AG09319 (cell line): ENCODE measurements around the gene TMUB1.

ENCODE experiments used
- DNase-seq: peaks from one replicate; pipeline ENCODE4 v3.0.0-alpha.2; 2010; ENCODE audit warnings: low read depth; ENCODE audit errors: extremely low read depth
- TF ChIP-seq, protein P1 (sequence below): IDR thresholded peaks from 2 replicates; pipeline ENCODE4 v1.5.1; 2011; ENCODE audit warnings: low read depth, mild to moderate bottlenecking, inconsistent platforms, low read length, moderate library complexity

Gene TMUB1, protein sequence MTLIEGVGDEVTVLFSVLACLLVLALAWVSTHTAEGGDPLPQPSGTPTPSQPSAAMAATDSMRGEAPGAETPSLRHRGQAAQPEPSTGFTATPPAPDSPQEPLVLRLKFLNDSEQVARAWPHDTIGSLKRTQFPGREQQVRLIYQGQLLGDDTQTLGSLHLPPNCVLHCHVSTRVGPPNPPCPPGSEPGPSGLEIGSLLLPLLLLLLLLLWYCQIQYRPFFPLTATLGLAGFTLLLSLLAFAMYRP

DNA sequence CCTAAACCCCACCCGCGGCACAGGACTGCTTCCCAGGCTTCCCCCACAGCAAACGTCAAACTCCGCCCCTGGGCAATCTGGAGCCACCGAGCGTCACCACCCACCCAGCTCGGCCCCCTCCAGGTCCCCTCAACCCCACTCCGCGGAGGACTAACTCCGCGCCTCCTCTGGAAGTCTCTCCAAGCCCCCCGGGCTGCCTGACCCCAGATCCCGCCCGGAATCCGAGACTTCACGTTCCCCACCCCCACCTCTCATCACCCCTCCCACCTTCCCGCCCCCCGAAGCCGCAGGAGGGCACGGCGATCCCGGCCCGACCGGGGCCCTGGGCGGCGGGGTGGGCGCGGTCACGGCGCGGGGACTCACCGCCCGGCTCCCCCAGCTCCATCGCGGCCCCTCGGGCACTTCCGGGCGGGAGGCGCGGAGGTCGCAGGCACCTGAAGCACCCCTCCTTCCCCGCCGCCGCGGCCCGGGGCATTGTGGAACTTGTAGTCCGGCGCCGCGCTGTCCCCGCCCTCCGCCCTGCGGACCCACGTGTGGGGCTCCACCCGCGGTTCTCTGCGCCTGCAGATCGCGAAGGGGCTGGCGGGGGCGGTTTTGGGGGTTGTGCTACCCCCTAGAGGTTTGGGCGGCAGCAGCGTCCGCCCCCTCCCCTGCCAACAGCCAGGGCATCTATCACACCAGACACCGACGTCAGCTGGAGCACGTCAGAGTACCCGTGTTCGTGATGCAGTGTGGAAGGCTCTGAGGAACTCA, at the start of gene TMUB1:
TMUB1 (minus strand) TSS at position 423 of the 753 bp plus-strand sequence. CDS start 930 bp downstream, outside the sequence.
- DNase-seq = no peak
- TF ChIP-seq, protein P1, sequence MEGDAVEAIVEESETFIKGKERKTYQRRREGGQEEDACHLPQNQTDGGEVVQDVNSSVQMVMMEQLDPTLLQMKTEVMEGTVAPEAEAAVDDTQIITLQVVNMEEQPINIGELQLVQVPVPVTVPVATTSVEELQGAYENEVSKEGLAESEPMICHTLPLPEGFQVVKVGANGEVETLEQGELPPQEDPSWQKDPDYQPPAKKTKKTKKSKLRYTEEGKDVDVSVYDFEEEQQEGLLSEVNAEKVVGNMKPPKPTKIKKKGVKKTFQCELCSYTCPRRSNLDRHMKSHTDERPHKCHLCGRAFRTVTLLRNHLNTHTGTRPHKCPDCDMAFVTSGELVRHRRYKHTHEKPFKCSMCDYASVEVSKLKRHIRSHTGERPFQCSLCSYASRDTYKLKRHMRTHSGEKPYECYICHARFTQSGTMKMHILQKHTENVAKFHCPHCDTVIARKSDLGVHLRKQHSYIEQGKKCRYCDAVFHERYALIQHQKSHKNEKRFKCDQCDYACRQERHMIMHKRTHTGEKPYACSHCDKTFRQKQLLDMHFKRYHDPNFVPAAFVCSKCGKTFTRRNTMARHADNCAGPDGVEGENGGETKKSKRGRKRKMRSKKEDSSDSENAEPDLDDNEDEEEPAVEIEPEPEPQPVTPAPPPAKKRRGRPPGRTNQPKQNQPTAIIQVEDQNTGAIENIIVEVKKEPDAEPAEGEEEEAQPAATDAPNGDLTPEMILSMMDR = no peak

DNA sequence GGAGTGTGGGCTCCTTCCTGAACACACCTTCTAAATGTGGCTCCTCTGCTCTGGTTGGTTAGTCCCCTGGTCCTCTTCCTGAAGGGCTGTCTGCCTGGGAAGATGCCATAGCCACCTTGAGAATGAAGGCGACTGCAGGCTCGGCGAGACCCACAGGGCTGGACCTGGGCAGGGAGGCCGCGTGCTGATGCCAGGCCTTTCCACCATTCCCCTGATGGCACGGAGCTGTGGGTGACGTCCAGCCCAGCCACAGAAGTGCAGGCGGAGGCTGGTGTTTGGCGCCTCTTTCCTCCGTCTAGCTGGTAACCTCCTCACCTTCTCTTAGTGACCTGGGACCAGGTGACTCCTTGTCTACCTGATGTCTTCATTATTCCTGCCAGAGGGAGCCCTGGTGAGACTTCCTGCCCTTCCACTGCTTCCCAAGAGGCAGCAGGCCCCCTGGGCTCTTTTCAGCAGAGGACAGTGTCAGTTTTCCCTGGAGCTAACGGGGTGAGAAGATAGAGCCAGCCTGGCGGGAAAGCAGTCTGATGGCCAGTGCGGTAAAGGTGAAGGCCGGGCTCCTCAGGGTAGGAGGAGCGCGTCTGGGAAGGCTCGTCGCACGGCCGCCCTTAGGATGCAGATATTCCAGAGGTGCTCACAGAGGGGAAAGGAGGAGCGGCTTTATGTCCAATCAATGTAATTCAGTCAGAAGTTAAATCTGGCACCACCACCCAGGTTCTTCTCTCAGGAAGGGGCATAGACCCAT, 49.3 kb upstream of the TMUB1 start:
- TF ChIP-seq, protein P1 = no peak
- no peak for DNase-seq

DNA sequence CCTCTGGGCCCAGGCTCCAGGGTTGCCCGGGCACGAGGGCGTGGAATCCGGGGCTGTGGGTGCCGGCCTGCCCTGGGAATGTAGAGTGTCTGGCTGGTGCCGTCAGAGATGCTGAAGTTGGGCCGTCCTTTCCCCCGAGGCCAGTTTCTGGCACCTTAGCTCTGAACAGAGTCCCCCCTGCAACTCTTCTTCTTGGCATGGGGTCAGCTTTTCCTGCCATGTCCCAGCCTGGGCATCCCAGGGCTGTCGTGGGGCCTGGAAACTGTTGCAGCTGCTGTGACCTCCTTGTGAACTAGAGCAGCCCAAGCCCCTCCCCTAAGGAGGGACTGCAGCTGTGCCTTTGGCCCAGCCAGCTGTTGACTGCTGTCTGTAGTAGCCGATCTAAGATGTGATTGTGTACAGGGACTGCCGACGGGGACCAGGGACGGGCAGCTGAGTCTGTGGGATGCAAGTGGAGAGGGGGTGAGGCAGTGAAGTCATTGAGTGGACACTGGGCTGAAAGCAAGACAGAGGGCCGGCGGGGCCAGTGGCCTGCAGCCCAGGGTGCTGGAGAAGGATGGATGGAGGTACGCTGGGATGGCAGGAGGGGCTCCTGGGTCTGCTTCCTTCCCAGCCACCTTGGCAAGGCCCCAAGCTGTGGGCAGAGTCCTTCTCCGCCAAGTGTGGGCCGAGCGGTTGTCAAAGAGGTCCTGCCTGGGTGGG, 48.5 kb upstream of the TMUB1 start:
- TF ChIP-seq, protein P1 = no peak

DNA sequence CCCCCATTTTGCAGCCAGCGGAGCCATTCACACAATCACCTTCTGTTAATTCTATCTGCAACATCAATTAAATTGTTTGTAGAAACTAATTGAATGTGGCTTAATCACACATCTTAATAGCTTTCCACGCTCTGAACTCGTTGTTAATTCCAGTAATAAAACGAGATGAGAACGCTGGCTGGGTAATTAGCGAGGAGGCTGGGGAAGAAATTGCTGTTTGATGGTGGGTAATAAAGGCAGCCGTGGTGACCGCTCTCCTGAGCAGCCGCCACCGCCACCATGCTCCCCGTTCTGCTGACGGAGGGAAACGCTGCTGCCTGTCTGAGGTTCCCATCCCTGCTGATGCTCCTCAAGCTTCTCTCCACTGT, 47.9 kb upstream of the TMUB1 start:
- TF ChIP-seq, protein P1 = no peak

More for the DNA sequence above, 48.5 kb upstream of the TMUB1 start:
- DNase-seq = no peak

DNA sequence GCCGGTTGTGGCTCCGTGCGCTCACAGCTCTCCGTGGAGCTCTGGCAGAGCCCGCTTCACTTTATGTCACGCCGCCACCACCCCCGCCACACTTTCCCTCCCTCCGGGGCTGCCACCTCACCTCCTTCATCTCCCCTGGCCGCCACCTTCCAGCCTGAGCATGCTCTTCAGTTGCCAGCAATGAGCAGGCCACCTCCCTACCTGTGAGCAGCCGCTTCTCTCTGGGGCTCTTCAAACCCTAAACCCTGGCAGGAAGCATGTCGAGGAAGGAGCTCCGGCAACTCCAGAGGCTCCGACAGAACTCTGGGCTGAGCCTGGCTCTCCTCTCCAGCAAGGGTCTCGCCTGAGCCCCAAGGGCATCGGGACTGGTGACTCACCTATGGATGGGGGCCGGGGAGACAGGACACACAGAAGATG, 47.5 kb upstream of the TMUB1 start:
- TF ChIP-seq, protein P1 = no peak
- no peak for DNase-seq

More for the DNA sequence above, 47.9 kb upstream of the TMUB1 start:
- DNase-seq = no peak

DNA sequence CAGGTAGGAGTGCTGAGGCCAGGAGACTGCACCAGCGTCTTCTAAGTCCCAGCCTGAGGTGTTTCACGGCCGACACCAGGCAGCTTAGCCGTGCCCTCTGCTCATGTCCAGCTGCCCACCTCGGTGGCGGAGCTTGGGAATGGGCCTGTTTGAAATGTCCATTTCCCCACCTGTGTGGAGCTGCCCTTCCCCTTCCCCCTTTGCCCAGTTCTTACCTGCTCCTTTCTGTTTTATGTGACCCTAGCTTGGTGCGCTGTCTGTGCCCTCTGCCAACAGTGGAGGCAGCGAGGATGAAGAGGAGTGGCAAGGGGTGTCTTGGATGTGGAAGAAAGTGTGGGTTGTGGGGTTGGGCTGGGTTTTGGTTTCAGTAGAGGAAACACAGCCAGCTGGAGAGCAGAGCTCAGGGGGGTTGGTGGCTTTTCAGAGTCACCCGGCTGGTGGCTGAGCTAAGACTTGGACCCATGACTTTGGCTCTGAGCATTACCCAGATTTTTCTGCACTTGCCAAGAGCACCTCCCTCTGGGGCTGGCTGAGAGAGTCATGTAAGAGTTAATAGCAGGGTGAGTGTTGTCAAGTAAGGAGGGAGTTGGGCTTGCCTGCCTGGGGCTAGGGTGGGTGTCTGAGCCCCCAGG, 46.8 kb upstream of the TMUB1 start:
- TF ChIP-seq, protein P1 = no peak
- no peak for DNase-seq
